Uterus (tissue), 4 donors: Measurements from ENCODE around the gene RTL5. TPM values are rescaled to one million over a fixed set of nuclear protein-coding genes. Genes with fewer than 3 reads are reported as not detected.

Experiments
- DNase-seq, 2 donors: peaks; one replicate each; pipeline ENCODE4 v3.0.0-alpha.2; 2019 to 2020
- H3K27ac ChIP-seq, 2 donors: fragments of 200-600 bp; sonication (generic); 1 replicate in 1 of 2; 2 replicates in 1 of 2; pipeline ENCODE4 v1.5.1; 2016 to 2018
- H3K27me3 ChIP-seq, 2 donors: fragments of 200-600 bp; sonication (generic); one replicate each; pipeline ENCODE4 v1.5.1; 2018 to 2019; ENCODE audit warnings: control low read depth in 1 of 2
- H3K36me3 ChIP-seq, 2 donors: fragments of 200-600 bp; sonication (generic); one replicate each; pipeline ENCODE4 v1.5.1; 2019; ENCODE audit warnings: control low read depth in 1 of 2
- H3K4me1 ChIP-seq, 2 donors: fragments of 200-600 bp; sonication (generic); one replicate each; pipeline ENCODE4 v1.5.1; 2018 to 2019; ENCODE audit warnings: control low read depth in 1 of 2
- H3K4me3 ChIP-seq, 2 donors: fragments of 200-600 bp; sonication (generic); 1 replicate in 1 of 2; 2 replicates in 1 of 2; pipeline ENCODE4 v1.5.1; 2018 to 2019; ENCODE audit warnings: mild to moderate bottlenecking in 1 of 2
- H3K9me3 ChIP-seq, 2 donors: fragments of 200-600 bp; sonication (generic); one replicate each; pipeline ENCODE4 v1.5.1; 2019; ENCODE audit warnings: control low read depth in 1 of 2
- CTCF ChIP-seq, 4 experiments: fragments of 200-600 bp in 2 of 4; fragments of 450-650 bp in 2 of 4; sonication (generic) in 2 of 4; IDR thresholded peaks; one replicate each; pipeline ENCODE4 v1.5.1; 2016 to 2019; ENCODE audit warnings: antibody characterized with exemption in 4 of 4, mild to moderate bottlenecking in 2 of 4, moderate library complexity in 1 of 4
- POLR2A ChIP-seq, 2 donors: fragments of 450-650 bp; IDR thresholded peaks; one replicate each; pipeline ENCODE4 v1.6.1; 2016; ENCODE audit warnings: antibody characterized with exemption in 2 of 2, mild to moderate bottlenecking in 1 of 2, moderate library complexity in 1 of 2
- intact Hi-C: fragments of 100-400 bp; cut with DNase I; formaldehyde crosslinking; loops from one replicate; pipeline ENCODE4 v1.15.1; 2023; ENCODE audit warnings: low total_unique reads
- total RNA-seq, 4 donors: library from RNA; depleted of rRNA in 3 of 4; stranded (reverse); fragments of >200 nt in 3 of 4; gene quantifications; one replicate each; pipeline versions ENCODE4 v1.1.0 to v1.2.4, GENCODE V29; 2014 to 2023
- donor health status: DM: yes; HTN: yes; CAD: no.

RTL5 gene
- total RNA-seq, 4 donors from 2014 or later, result 2.3 to 23.3 (median 6.1) TPM

GRCh38 chrX:72137846-72138495 lies 6.3 kb upstream of the RTL5 start:
- no peak for DNase-seq
- no peak overlapping the region for H3K4me3 ChIP-seq
- H3K27ac ChIP-seq, result no peak overlapping the region
- H3K36me3 ChIP-seq, result no peaks in the 10 kb centered on the region
- H3K4me1 ChIP-seq, result no peaks in the 10 kb centered on the region
- intact Hi-C loops, result no loop called here
- H3K27me3 ChIP-seq, result no peaks in the 10 kb centered on the region
- no peaks in the 10 kb centered on the region for H3K9me3 ChIP-seq
- TF ChIP-seq CTCF (IDR thresholded peaks at IDR 0.05) (no peak), POLR2A (IDR thresholded peaks at IDR 0.05) (no peak)

- Histone ChIP-seq H3K4me3 (no peak overlapping the region), H3K4me1 (no peaks in the 10 kb centered on the region), H3K36me3 (no peaks in the 10 kb centered on the region), H3K9me3 (no peaks in the 10 kb centered on the region), H3K27me3 (no peaks in the 10 kb centered on the region), H3K27ac (no peak overlapping the region)
- TF ChIP-seq CTCF (IDR thresholded peaks at IDR 0.05) (no peak), POLR2A (IDR thresholded peaks at IDR 0.05) (no peak)
- no peak for DNase-seq
- intact Hi-C loops, result no loop called here
Measured at GRCh38 chrX:72133851-72134546, 2.3 kb upstream of the RTL5 start.

GRCh38 chrX:72132456-72132855 lies 741 bp upstream of the RTL5 start:
- Histone ChIP-seq H3K27me3 (no peaks in the 10 kb centered on the region), H3K9me3 (no peaks in the 10 kb centered on the region), H3K27ac (peak overlapping the region; percentile 78 to 79), H3K36me3 (no peaks in the 10 kb centered on the region), H3K4me1 (no peaks in the 10 kb centered on the region), H3K4me3 (peak overlapping the region in 1 of 2 donors; percentile 39)
- intact Hi-C loops, result no loop called here
- TF ChIP-seq POLR2A (IDR thresholded peaks at IDR 0.05) (no peak), CTCF (IDR thresholded peaks at IDR 0.05) (no peak)
- DNase-seq, result no peak

GRCh38 chrX:72130762-72131250 lies 909 bp downstream of the RTL5 start:
- intact Hi-C loops, result no loop called here
- Histone ChIP-seq H3K27me3 (no peaks in the 10 kb centered on the region), H3K27ac (peak overlapping the region; percentile 78 to 79), H3K36me3 (no peaks in the 10 kb centered on the region), H3K4me3 (peak overlapping the region; percentile 39 to 50), H3K4me1 (no peaks in the 10 kb centered on the region), H3K9me3 (no peaks in the 10 kb centered on the region)
- TF ChIP-seq POLR2A (IDR thresholded peaks at IDR 0.05) (no peak), CTCF (IDR thresholded peaks at IDR 0.05) (no peak)
- DNase-seq, result peak; percentile 36 to 42

- Histone ChIP-seq H3K27ac (peak overlapping the region; percentile 78 to 79), H3K36me3 (no peaks in the 10 kb centered on the region), H3K4me3 (no peak overlapping the region), H3K4me1 (no peaks in the 10 kb centered on the region), H3K27me3 (no peaks in the 10 kb centered on the region), H3K9me3 (no peaks in the 10 kb centered on the region)
- no peak for DNase-seq
- intact Hi-C loops, result no loop called here
- TF ChIP-seq POLR2A (IDR thresholded peaks at IDR 0.05) (no peak), CTCF (IDR thresholded peaks at IDR 0.05) (no peak)
Measured at GRCh38 chrX:72130156-72130761, 1.5 kb downstream of the RTL5 start.
